Measurements from ENCODE around the gene HES3. TPM values are rescaled to one million over a fixed set of nuclear protein-coding genes. Genes with fewer than 3 reads are reported as not detected.

HES3 gene
- total and polyA plus RNA-seq, 2 of the 4 experiments (the other 2 are of a cell fraction), result not detected

GRCh38 chr1:6247651-6248050 lies 3.7 kb downstream of the HES3 start:
- in situ Hi-C loops (cut with MboI; ENCODE audit: low sequenced_read_pairs) (loop anchor here (5.0 kb wide), 1 partner anchor 95 kb away; no protein-coding TSS in a partner anchor), intact Hi-C loops (cut with micrococcal nuclease) (loop anchor here (2.0 to 5.0 kb wide), 2 partner anchors 157 to 245 kb away; partner anchors contain the start of gene PLEKHG5), dilution Hi-C loops (cut with HindIII; ENCODE audit: low sequenced_read_pairs, unreplicated experiment) (no loop called here)
- Histone ChIP-seq H3K4me3 (ENCODE audit: insufficient read depth, low read depth, low read length) (no peak overlapping the region), H3K36me3 (ENCODE audit: control insufficient read depth, insufficient read depth, low read length) (no peaks in the 10 kb centered on the region), H2BK20ac (ENCODE audit: low read depth, low read length) (no peak overlapping the region), H4K8ac (ENCODE audit: low read depth in 2 of 2, low read length in 2 of 2) (no peak overlapping the region), H3K9me1 (ENCODE audit: insufficient read depth, low read length) (no peaks in the 10 kb centered on the region), H3K14ac (replicated peaks; ENCODE audit: low read depth, low read length) (no peak overlapping the region), H2AK9ac (replicated peaks; ENCODE audit: low read depth, low read length, poor library complexity) (peak overlapping the region; percentile 42), H2AFZ (replicated peaks; ENCODE audit: low read length, poor library complexity) (no peak overlapping the region), H3K4ac (ENCODE audit: low read depth, low read length) (no peak overlapping the region), H4K5ac (ENCODE audit: low read depth, low read length) (no peak overlapping the region), H2AK5ac (ENCODE audit: low read depth, low read length) (no peak overlapping the region), H2BK120ac (ENCODE audit: low read depth, low read length) (no peak overlapping the region), H3K4me1 (ENCODE audit: control insufficient read depth, insufficient read depth, low read length) (no peaks in the 10 kb centered on the region), H3K27me3 (ENCODE audit: control insufficient read depth, insufficient read depth, low read length) (peaks cover 55% of the 10 kb centered on the region), H3K4me2 (ENCODE audit: low read depth, low read length) (no peak overlapping the region), H3K9ac (ENCODE audit: low read depth, low read length) (no peak overlapping the region), H3K27ac (ENCODE audit: insufficient read depth, low read length) (no peak overlapping the region), H2BK5ac (ENCODE audit: low read depth, low read length, poor library complexity, severe bottlenecking) (no peak overlapping the region), H3K23ac (ENCODE audit: low read depth, low read length) (no peak overlapping the region), H3K18ac (ENCODE audit: low read depth, low read length) (no peak overlapping the region), H2BK15ac (ENCODE audit: low read depth, low read length) (no peak overlapping the region), H4K91ac (ENCODE audit: insufficient read depth, low read depth, low read length) (no peak overlapping the region), H4K20me1 (ENCODE audit: insufficient read depth, low read length) (peaks cover 16% of the 10 kb centered on the region), H3K9me3 (ENCODE audit: control insufficient read depth, insufficient read depth, low read length) (no peaks in the 10 kb centered on the region), H3K56ac (ENCODE audit: extremely low read depth, insufficient read depth, low read length) (no peak overlapping the region), H3K79me1 (ENCODE audit: low read depth in 1 of 2, low read length in 2 of 2) (no peaks in the 10 kb centered on the region)
- WGBS, 2 experiments (ENCODE audit: extremely low coverage in 2 of 2, insufficient read length in 1 of 2), result 55% methylated on average over 2 of the region's 5 CpGs; no CpG with 5 or more reads in 1 of the 2 experiments
- DNase-seq (no peak), ATAC-seq (ENCODE audit: low read depth) (no peak)
- TF ChIP-seq CHD1 (IDR thresholded peaks at IDR 0.05; ENCODE audit: low read depth, low read length), result no peak
- no peak for TF ChIP-seq NFE2L2 (IDR thresholded peaks at IDR 0.05; ENCODE audit: low read depth, low read length)
- TF ChIP-seq USF2 (IDR thresholded peaks at IDR 0.05; ENCODE audit: low read depth, low read length), result no peak
- no peak for TF ChIP-seq POLR2A (IDR thresholded peaks at IDR 0.05; ENCODE audit: low read depth, low read length)
- no peak for TF ChIP-seq CTCF (conservative IDR thresholded peaks at IDR 0.05; ENCODE audit: low read depth, low read length)
- TF ChIP-seq FOS (IDR thresholded peaks at IDR 0.05; ENCODE audit: low read depth, low read length), result no peak
- no peak for TF ChIP-seq RAD21 (IDR thresholded peaks at IDR 0.05; ENCODE audit: low read length)
- no peak for TF ChIP-seq MAFK (IDR thresholded peaks at IDR 0.05; ENCODE audit: low read depth, low read length)
- no peak for TF ChIP-seq SMC3 (IDR thresholded peaks at IDR 0.05; ENCODE audit: low read depth, low read length)
- TF ChIP-seq ELK1 (IDR thresholded peaks at IDR 0.05; ENCODE audit: borderline replicate concordance, low read depth, low read length), result no peak
- TF ChIP-seq CEBPB (IDR thresholded peaks at IDR 0.05; ENCODE audit: low read depth, low read length), result no peak
- TF ChIP-seq RFX5 (IDR thresholded peaks at IDR 0.05; ENCODE audit: low read depth, low read length), result no peak
- POLR2A ChIA-PET (ENCODE audit: unreplicated experiment), result no interaction called here
- BruUV-seq (replicated peaks), result TSS peak; percentile 38
- CTCF ChIA-PET, result interaction anchor here (1.1 to 2.3 kb wide), 7 partner anchors 9 to 194 kb away, joined by 3 to 8 read pairs (median 5); no protein-coding TSS in a partner anchor

Data from IMR-90 (cell line).